BJ (cell line): ENCODE measurements around the gene RGS3. TPM values are rescaled to one million over a fixed set of nuclear protein-coding genes. Genes with fewer than 3 reads are reported as not detected.

Experiments
- CTCF ChIA-PET: fragments of 350-600 bp; formaldehyde crosslinking; extraction: SDS; loops from one replicate; lab custom pipeline; 2021; ENCODE audit warnings: antibody characterized with exemption, inconsistent platforms; lab: Yijun Ruan, JAX
- POLR2A ChIA-PET: fragments of 300-600 bp; sonication (Branson Sonifier 250); formaldehyde crosslinking; extraction: SDS; loops from one replicate; lab custom pipeline; 2021; ENCODE audit warnings: antibody characterized with exemption; lab: Charles Lee
- DNase-seq: peaks from one replicate; pipeline ENCODE4 v3.0.0-alpha.2; 2011; ENCODE audit warnings: low read depth
- H3K27me3 ChIP-seq: 2 replicates; pipeline ENCODE4 v1.6.0; 2011; ENCODE audit warnings: low read length; ENCODE audit not compliant: control insufficient read depth, insufficient read depth
- H3K36me3 ChIP-seq: 2 replicates; pipeline ENCODE4 v1.5.1; 2011; ENCODE audit warnings: low read length; ENCODE audit not compliant: control insufficient read depth, insufficient read depth
- H3K4me3 ChIP-seq: 2 replicates; pipeline ENCODE4 v1.5.1; 2011; ENCODE audit warnings: low read depth, mild to moderate bottlenecking, control low read depth, low read length
- CTCF ChIP-seq: IDR thresholded peaks from 2 replicates; pipeline ENCODE4 v1.5.1; 2011; ENCODE audit warnings: low read depth, mild to moderate bottlenecking, control low read depth, inconsistent platforms, low read length, moderate library complexity; ENCODE audit not compliant: insufficient read depth
- polyA plus RNA-seq: library from polyadenylated mRNA; depleted of rRNA; stranded (reverse); fragments of >200 nt; gene quantifications from 2 replicates; pipeline ENCODE4 v1.2.3, GENCODE V29; 2011

The RGS3 gene
- polyA plus RNA-seq, 1 experiment, result 66.4 TPM

GRCh38 chr9:113556877-113557593, 93.5 kb downstream of the RGS3 start:
- H3K36me3 ChIP-seq, result no peaks in the 10 kb centered on the region
- POLR2A ChIA-PET, result no interaction called here
- no peak overlapping the region for H3K4me3 ChIP-seq
- H3K27me3 ChIP-seq, result no peaks in the 10 kb centered on the region
- no peak for TF ChIP-seq CTCF
- DNase-seq, result no peak
- CTCF ChIA-PET, result no interaction called here

GRCh38 chr9:113558632-113559502, 95.3 kb downstream of the RGS3 start:
- TF ChIP-seq CTCF, result no peak
- no peak for DNase-seq
- Histone ChIP-seq H3K4me3 (no peak overlapping the region), H3K27me3 (no peaks in the 10 kb centered on the region), H3K36me3 (no peaks in the 10 kb centered on the region)
- CTCF ChIA-PET, result interaction anchor here (0.9 to 1.4 kb wide), 4 partner anchors 8 to 16 kb away, joined by 3 to 4 read pairs (median 3); no protein-coding TSS in a partner anchor
- POLR2A ChIA-PET, result no interaction called here

- TF ChIP-seq CTCF, result no peak
Measured at GRCh38 chr9:113559834-113560800, 96.6 kb downstream of the RGS3 start.

GRCh38 chr9:113562653-113563381, 99.3 kb downstream of the RGS3 start:
- H3K27me3 ChIP-seq, result no peaks in the 10 kb centered on the region
- no peak for TF ChIP-seq CTCF
- POLR2A ChIA-PET, result no interaction called here
- DNase-seq, result no peak
- CTCF ChIA-PET, result interaction anchor here (1.0 kb wide), 1 partner anchor 16 kb away, joined by 3 read pairs; no protein-coding TSS in a partner anchor
- H3K36me3 ChIP-seq, result no peaks in the 10 kb centered on the region
- H3K4me3 ChIP-seq, result no peak overlapping the region

More at GRCh38 chr9:113559834-113560800, 96.6 kb downstream of the RGS3 start:
- no peaks in the 10 kb centered on the region for H3K27me3 ChIP-seq
- CTCF ChIA-PET, result interaction anchor here (0.8 to 1.4 kb wide), 3 partner anchors 15 to 31 kb away, joined by 3 read pairs; no protein-coding TSS in a partner anchor
- no peak for DNase-seq
- H3K4me3 ChIP-seq, result no peak overlapping the region
- POLR2A ChIA-PET, result interaction anchor here (0.6 kb wide), 1 partner anchor 34 kb away, joined by 4 read pairs; no protein-coding TSS in a partner anchor
- H3K36me3 ChIP-seq, result no peaks in the 10 kb centered on the region
